ENCODE results near the gene GRID1.

GRID1 gene

GRCh38 chr10:85607043-85607695 is 759.4 kb downstream of the GRID1 start:
- H3K27ac ChIP-seq = no peak overlapping the region
- TF ChIP-seq, protein P1, sequence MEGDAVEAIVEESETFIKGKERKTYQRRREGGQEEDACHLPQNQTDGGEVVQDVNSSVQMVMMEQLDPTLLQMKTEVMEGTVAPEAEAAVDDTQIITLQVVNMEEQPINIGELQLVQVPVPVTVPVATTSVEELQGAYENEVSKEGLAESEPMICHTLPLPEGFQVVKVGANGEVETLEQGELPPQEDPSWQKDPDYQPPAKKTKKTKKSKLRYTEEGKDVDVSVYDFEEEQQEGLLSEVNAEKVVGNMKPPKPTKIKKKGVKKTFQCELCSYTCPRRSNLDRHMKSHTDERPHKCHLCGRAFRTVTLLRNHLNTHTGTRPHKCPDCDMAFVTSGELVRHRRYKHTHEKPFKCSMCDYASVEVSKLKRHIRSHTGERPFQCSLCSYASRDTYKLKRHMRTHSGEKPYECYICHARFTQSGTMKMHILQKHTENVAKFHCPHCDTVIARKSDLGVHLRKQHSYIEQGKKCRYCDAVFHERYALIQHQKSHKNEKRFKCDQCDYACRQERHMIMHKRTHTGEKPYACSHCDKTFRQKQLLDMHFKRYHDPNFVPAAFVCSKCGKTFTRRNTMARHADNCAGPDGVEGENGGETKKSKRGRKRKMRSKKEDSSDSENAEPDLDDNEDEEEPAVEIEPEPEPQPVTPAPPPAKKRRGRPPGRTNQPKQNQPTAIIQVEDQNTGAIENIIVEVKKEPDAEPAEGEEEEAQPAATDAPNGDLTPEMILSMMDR (IDR thresholded peaks at IDR 0.05) = no peak
- TF ChIP-seq ZFX (IDR thresholded peaks at IDR 0.05; ENCODE audit: borderline replicate concordance) = no peak

GRCh38 chr10:85606401-85606800 is 760.2 kb downstream of the GRID1 start:
- no peak overlapping the region for H3K27ac ChIP-seq
- TF ChIP-seq ZFX (IDR thresholded peaks at IDR 0.05; ENCODE audit: borderline replicate concordance) = no peak
- TF ChIP-seq, protein P1 (IDR thresholded peaks at IDR 0.05) = no peak

- TF ChIP-seq, protein P1 (IDR thresholded peaks at IDR 0.05) = no peak
- no peak for TF ChIP-seq ZFX (IDR thresholded peaks at IDR 0.05; ENCODE audit: borderline replicate concordance)
- no peak overlapping the region for H3K27ac ChIP-seq
Measured at GRCh38 chr10:85604884-85605283, 761.7 kb downstream of the GRID1 start.

DNA sequence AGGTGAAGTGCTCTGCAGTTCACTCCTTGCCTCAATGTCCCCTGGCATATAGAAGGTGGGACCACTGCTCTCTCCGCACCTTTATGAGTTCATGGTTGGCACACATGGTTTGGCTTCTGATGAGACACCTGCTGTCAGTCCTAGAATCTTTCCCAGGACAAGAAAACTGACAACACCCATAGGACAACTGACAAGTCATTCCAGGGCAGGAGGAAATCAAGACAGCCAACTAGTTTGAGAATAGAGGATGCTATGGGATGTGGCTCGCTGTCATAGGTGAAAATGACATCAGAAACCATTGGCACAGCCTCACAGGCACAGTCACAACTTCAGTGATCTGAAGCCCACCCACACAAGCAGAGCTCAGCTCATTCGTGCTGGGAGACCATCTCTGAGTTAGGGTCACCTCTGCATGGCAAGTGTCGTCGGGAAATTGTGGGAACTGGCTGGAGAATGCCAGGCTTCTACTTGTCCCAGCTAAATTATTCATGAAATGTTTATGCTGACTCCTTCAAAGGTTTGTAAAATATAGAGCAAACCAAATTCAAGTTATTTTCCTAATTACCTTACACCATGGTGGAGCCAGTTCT is 762.4 kb downstream of the GRID1 start:
- no peak overlapping the region for H3K27ac ChIP-seq
- TF ChIP-seq ZFX (IDR thresholded peaks at IDR 0.05; ENCODE audit: borderline replicate concordance) = no peak
- TF ChIP-seq, protein P1 (IDR thresholded peaks at IDR 0.05) = no peak

GRCh38 chr10:85603151-85603940 is 763.2 kb downstream of the GRID1 start:
- H3K27ac ChIP-seq = no peak overlapping the region
- TF ChIP-seq ZFX (IDR thresholded peaks at IDR 0.05; ENCODE audit: borderline replicate concordance) = no peak
- TF ChIP-seq, protein P1 (IDR thresholded peaks at IDR 0.05) = no peak

GRCh38 chr10:85602713-85603112 is 763.9 kb downstream of the GRID1 start:
- no peak for TF ChIP-seq ZFX (IDR thresholded peaks at IDR 0.05; ENCODE audit: borderline replicate concordance)
- TF ChIP-seq, protein P1 (IDR thresholded peaks at IDR 0.05) = no peak
- H3K27ac ChIP-seq = no peak overlapping the region

GRCh38 chr10:85602306-85602705 is 764.3 kb downstream of the GRID1 start:
- TF ChIP-seq, protein P1 (IDR thresholded peaks at IDR 0.05) = no peak
- TF ChIP-seq ZFX (IDR thresholded peaks at IDR 0.05; ENCODE audit: borderline replicate concordance) = no peak
- H3K27ac ChIP-seq = no peak overlapping the region

Measured in 22Rv1 (cell line).